Common myeloid progenitor, CD34-positive (primary cell): ENCODE data around the gene EPHX1.
"Not testable (repeated sequence)": the region's sequence is repeated elsewhere in the genome, so short reads cannot be mapped to it uniquely, and the experiment has no call there.

Source experiments
- CTCF ChIA-PET: fragments of 350-600 bp; sonication (Branson Sonifier 250); formaldehyde crosslinking; loops from one replicate; lab custom pipeline; 2021; ENCODE audit warnings: antibody characterized with exemption; lab: Charles Lee
- POLR2A ChIA-PET: fragments of 350-600 bp; sonication (Branson Sonifier 250); formaldehyde crosslinking; loops from one replicate; lab custom pipeline; 2021; ENCODE audit warnings: antibody characterized with exemption; lab: Charles Lee
- DNase-seq, 3 donors: peaks; one replicate each; pipeline versions ENCODE4 v3.0.0 to v3.0.0-alpha.2; 2013
- H3K27ac ChIP-seq, 2 experiments: 1 replicate in 1 of 2; 2 replicates in 1 of 2; pipeline ENCODE4 v1.7.0; 2013; ENCODE audit warnings: inconsistent platforms in 2 of 2, low read length in 2 of 2, mild to moderate bottlenecking in 2 of 2, low read depth in 1 of 2, moderate library complexity in 1 of 2; ENCODE audit not compliant: severe bottlenecking in 2 of 2, insufficient read depth in 1 of 2, poor library complexity in 1 of 2
- H3K27me3 ChIP-seq, 5 experiments: replicated peaks in 2 of 5; 1 replicate in 3 of 5; 2 replicates in 2 of 5; pipeline versions ENCODE4 v1.6.1 to v1.7.0; 2013; ENCODE audit warnings: low read length in 4 of 5, mild to moderate bottlenecking in 2 of 5, moderate library complexity in 2 of 5, inconsistent platforms in 1 of 5; ENCODE audit not compliant: insufficient read depth in 5 of 5, control insufficient read depth in 4 of 5
- H3K36me3 ChIP-seq, 4 experiments: 1 replicate in 2 of 4; 2 replicates in 2 of 4; pipeline versions ENCODE4 v1.6.1 to v1.7.0; 2013; ENCODE audit warnings: low read length in 3 of 4, control low read depth in 1 of 4, mild to moderate bottlenecking in 1 of 4; ENCODE audit not compliant: control insufficient read depth in 4 of 4, insufficient read depth in 4 of 4
- H3K4me1 ChIP-seq, 4 experiments: 1 replicate in 3 of 4; 2 replicates in 1 of 4; pipeline versions ENCODE4 v1.6.1 to v1.7.1; 2013; ENCODE audit warnings: low read length in 3 of 4, mild to moderate bottlenecking in 3 of 4, control low read depth in 1 of 4, inconsistent platforms in 1 of 4, moderate library complexity in 1 of 4; ENCODE audit not compliant: control insufficient read depth in 4 of 4, insufficient read depth in 4 of 4; ENCODE audit errors: control extremely low read depth in 1 of 4
- H3K4me3 ChIP-seq, 7 experiments: 1 replicate in 4 of 7; 2 replicates in 3 of 7; pipeline versions ENCODE4 v1.5.1 to v1.7.0; 2013; ENCODE audit warnings: mild to moderate bottlenecking in 7 of 7, low read length in 6 of 7, moderate library complexity in 6 of 7, inconsistent platforms in 2 of 7, low read depth in 2 of 7, control low read depth in 1 of 7; ENCODE audit not compliant: insufficient read depth in 4 of 7, control insufficient read depth in 1 of 7; ENCODE audit errors: extremely low read depth in 1 of 7
- H3K9me3 ChIP-seq, 5 experiments: 1 replicate in 4 of 5; 2 replicates in 1 of 5; pipeline versions ENCODE4 v1.6.1 to v1.7.1; 2013; ENCODE audit warnings: low read length in 4 of 5, mild to moderate bottlenecking in 2 of 5, inconsistent platforms in 1 of 5, low read depth in 1 of 5, moderate library complexity in 1 of 5; ENCODE audit not compliant: control insufficient read depth in 4 of 5, insufficient read depth in 2 of 5; ENCODE audit errors: control extremely low read depth in 1 of 5
- WGBS: methylation state at CpG from one replicate; pipeline ENCODE4 v1.1.5; 2013; ENCODE audit not compliant: insufficient coverage; 5-methylcytosine and 5-hydroxymethylcytosine counted together

The EPHX1 gene

DNA sequence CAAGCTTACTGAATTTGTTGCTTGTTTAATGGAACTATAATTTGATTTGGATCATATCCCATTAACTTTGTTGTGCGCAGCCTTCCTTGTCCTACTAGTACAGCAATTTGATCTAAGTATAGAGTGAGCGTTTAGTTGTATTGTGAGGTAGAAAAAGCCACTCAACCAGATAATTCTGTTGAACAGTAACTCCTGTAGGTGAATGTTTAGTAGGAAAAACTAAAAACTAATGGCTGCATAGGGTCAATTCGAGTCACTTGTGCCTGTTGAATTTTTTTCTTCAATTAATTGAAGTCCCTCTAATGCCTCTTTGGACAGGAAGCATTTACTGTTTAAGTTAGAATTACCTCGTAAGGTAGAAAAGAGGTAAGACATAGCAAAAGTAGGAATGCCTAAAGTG, 15.0 kb upstream of the EPHX1 start:
- Histone ChIP-seq H3K4me3 (no peak overlapping the region), H3K27me3 (no peaks in the 10 kb centered on the region), H3K27ac (no peak overlapping the region), H3K9me3 (peaks cover 1 to 22% (median 11%) of the 10 kb centered on the region in 5 experiments), H3K36me3 (peaks cover 14 to 46% (median 17%) of the 10 kb centered on the region in 4 experiments), H3K4me1 (no peaks in the 10 kb centered on the region)
- 100% methylated on average over 1 of the region's 4 CpGs for WGBS
- DNase-seq = no peak
- ChIA-PET POLR2A (no interaction called here), CTCF (no interaction called here)

DNA sequence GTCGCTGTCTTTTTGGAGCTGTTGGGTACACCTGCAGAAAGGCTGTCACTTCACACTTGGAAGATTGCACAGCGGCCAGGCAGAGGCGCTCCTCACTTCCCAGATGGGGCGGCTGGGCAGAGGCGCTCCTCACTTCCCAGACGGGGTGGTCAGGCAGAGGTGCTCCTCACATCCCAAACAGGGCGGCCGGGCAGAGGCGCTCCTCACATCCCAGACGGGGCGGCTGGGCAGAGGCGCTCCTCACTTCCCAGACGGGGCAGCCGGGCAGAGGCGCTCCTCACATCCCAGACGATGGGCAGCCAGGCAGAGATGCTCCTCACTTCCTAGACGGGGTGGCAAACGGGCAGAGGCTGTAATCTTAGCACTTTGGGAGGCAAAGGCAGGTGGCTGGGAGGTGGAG, 13.8 kb upstream of the EPHX1 start:
- H3K4me3 ChIP-seq, CTCF ChIA-PET, H3K4me1 ChIP-seq, H3K27ac ChIP-seq, H3K27me3 ChIP-seq, POLR2A ChIA-PET, DNase-seq: not testable (repeated sequence)
- 99% methylated on average over 11 of the region's 18 CpGs for WGBS
- peaks cover 1 to 18% (median 4%) of the 10 kb centered on the region in 5 experiments for H3K9me3 ChIP-seq
- peaks cover 6 to 35% (median 10%) of the 10 kb centered on the region in 4 experiments for H3K36me3 ChIP-seq

DNA sequence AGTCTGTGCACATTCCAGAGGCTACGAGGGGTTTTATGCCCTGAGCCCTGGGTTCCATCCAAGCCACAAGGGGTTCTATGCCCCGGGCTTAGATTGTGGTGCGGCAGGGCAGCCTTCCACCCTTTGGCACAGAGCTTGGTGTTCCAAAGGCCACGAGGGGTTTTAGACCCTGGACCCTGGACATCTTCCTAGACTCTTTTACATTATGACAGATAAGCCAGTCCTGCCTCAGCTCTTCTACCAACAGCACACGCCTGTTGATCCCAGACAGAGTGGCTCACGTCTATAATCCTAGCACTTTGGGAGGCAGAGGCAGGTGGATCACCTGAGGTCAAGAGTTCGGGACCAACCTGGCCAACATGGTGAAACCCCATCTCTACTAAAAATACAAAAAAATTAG, 8.8 kb upstream of the EPHX1 start:
- H3K4me3 ChIP-seq, H3K27ac ChIP-seq, POLR2A ChIA-PET, DNase-seq, H3K4me1 ChIP-seq, H3K36me3 ChIP-seq, H3K9me3 ChIP-seq, H3K27me3 ChIP-seq: not testable (repeated sequence)
- CTCF ChIA-PET = interaction anchor here (1.0 kb wide), 1 partner anchor 186 kb away, joined by 3 read pairs; no protein-coding TSS in a partner anchor
- WGBS = 97% methylated on average over 6 of the region's 7 CpGs

DNA sequence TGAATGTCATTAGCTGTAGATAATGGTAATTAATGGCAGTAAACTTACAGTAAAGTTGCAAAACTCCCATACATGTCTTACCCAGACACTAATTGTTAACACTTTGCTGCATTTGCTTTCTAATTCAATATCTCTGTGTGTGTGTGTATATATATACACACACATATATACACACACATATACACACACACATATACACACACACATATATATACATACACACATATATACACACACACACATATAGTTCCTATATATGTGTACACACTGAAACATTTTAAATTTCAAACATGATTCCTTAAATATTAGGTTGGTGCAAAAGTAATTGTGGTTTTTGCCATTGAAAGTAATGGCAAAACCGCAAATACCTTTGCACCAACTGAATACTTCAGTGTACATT, 3.7 kb upstream of the EPHX1 start:
- Histone ChIP-seq H3K4me3 (no peak overlapping the region), H3K36me3 (no peaks in the 10 kb centered on the region), H3K4me1 (peaks cover 0 to 13% (median 7%) of the 10 kb centered on the region in 4 experiments), H3K27ac (no peak overlapping the region), H3K27me3 (peaks cover 0 to 6% (median 0%) of the 10 kb centered on the region in 5 experiments), H3K9me3 (no peaks in the 10 kb centered on the region)
- WGBS = no CpG with 5 or more reads among the region's 1 CpG
- no peak for DNase-seq
- POLR2A ChIA-PET = no interaction called here
- CTCF ChIA-PET = interaction anchor here (1.8 kb wide), 1 partner anchor 29 kb away, joined by 4 read pairs; the partner anchor contains the start of gene SRP9

DNA sequence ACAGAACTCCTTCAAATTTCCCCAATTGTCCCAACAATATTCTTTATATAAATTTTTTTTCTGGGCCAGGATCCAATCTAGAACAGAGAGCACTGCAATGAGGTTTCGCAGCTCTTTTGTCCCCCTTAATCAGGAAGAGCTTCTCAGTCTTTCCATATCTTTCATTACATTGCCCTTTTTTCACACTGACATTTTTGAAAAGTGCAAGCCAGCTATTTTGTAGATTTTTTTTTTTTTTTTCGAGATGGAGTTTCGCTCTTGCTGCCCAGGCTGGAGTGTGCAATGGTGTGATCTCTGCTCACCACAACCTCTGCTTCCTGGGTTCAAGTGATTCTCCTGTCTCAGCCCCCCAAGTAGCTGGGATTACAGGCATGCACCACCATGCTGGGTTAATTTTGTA, 3.2 kb upstream of the EPHX1 start:
- H3K4me3 ChIP-seq, H3K9me3 ChIP-seq, DNase-seq, H3K27me3 ChIP-seq, H3K36me3 ChIP-seq, H3K27ac ChIP-seq, POLR2A ChIA-PET: not testable (repeated sequence)
- CTCF ChIA-PET = interaction anchor here (1.8 kb wide), 1 partner anchor 29 kb away, joined by 4 read pairs; the partner anchor contains the start of gene SRP9
- peaks cover 0 to 14% (median 7%) of the 10 kb centered on the region in 4 experiments for H3K4me1 ChIP-seq
- WGBS = 100% methylated on average over 1 of the region's 3 CpGs

DNA sequence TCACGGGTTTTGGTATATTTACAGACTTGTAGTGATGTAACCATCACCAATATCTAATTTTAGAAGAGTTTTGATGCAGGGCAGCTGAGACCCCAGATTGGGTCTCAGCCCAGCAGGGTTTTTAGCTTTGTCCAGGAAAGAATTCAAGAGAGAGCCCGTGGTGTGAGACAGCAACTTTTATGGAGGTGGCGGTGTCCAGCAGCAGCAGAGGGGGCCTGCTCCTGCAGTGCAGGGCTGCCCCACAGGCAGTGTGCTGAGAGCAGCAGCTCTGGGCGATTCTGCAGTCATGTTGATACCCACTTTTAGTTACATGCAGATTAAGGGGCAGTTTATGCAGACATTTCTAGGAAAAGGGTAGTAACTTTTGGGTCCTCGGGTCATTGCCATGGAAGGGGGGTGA, 1.8 kb upstream of the EPHX1 start:
- Histone ChIP-seq H3K4me3 (no peak overlapping the region), H3K4me1 (peaks cover 0 to 14% (median 7%) of the 10 kb centered on the region in 4 experiments), H3K36me3 (no peaks in the 10 kb centered on the region), H3K27me3 (peaks cover 0 to 9% (median 0%) of the 10 kb centered on the region in 5 experiments), H3K27ac (no peak overlapping the region), H3K9me3 (no peaks in the 10 kb centered on the region)
- POLR2A ChIA-PET = no interaction called here
- CTCF ChIA-PET = interaction anchor here (1.1 to 1.5 kb wide), 2 partner anchors 10 to 333 kb away, joined by 4 read pairs; no protein-coding TSS in a partner anchor
- WGBS = 88% methylated on average over 4 of the region's 5 CpGs
- DNase-seq = no peak

DNA sequence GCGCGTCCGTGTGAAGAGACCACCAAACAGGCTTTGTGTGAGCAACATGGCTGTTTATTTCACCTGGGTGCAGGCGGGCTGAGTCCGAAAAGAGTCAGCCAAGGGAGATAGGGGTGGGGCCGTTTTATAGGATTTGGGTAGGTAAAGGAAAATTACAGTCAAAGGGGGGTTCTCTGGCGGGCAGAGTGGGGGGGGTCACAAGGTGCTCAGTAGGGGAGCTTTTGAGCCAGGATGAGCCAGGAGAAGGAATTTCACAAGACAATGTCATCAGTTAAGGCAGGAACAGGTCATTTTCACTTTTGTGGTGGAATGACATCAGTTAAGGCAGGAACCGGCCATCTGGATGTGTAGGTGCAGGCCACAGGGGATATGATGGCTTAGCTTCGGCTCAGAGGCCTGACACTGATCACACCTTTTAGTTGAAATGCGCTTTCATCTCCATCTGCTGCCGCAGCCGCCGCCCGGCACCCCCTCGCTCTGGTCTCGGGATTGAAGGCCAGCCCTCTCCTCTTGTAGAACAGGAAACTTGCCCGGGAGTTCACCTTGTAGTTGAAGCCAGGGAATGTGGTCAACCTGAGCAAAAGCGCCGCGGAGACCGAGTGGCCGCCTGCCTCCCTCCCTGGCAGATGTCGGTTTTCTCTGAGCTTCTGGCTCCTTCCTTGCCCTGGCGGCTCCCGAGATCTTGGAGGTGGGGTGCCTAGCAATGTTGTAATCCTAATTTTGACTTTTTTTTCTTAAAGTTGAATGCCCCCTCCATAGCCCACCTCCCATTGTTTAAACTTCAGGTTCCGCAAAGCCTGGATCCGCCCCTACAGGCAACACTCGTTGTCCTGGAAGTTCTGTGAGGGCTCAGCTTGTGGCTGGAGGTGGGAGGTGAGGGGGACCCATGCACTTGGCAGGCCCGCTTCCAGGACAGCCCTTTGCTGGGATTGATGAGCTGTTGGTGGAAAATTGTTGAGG, 935 bp downstream of the EPHX1 start:
- WGBS = 13% methylated on average over 18 of the region's 29 CpGs
- POLR2A ChIA-PET = interaction anchor here (0.8 kb wide), 1 partner anchor 121 kb away, joined by 3 read pairs; no protein-coding TSS in a partner anchor
- H3K36me3 ChIP-seq, H3K9me3 ChIP-seq, H3K27ac ChIP-seq, H3K27me3 ChIP-seq: not testable (repeated sequence)
- DNase-seq = peak in 1 of 3 donors; percentile 21
- CTCF ChIA-PET = interaction anchor here (0.5 to 3.0 kb wide), 7 partner anchors 8 to 315 kb away, joined by 3 to 8 read pairs (median 4); partner anchors contain the start of genes SRP9 and TMEM63A
- Histone ChIP-seq H3K4me3 (peak overlapping the region; percentile 47 to 84 (median 73)), H3K4me1 (peaks cover 0 to 14% (median 7%) of the 10 kb centered on the region in 4 experiments)
